Activated naive CD4-positive, alpha-beta T cell treated with anti-CD3 and anti-CD28 coated beads, Interleukin-2, amount 50 U/mL, for 24 hours (primary cell): ENCODE measurements around the gene PHF19.

Experiments
- H3K27ac Mint-ChIP-seq: one replicate; pipeline ENCODE4 v1.8.0; 2021; ENCODE audit warnings: mild to moderate bottlenecking, mixed read lengths
- H3K27me3 Mint-ChIP-seq: one replicate; pipeline ENCODE4 v1.8.0; 2021; ENCODE audit warnings: mixed read lengths
- H3K36me3 Mint-ChIP-seq: one replicate; pipeline ENCODE4 v1.8.0; 2021; ENCODE audit warnings: mixed read lengths
- H3K4me1 Mint-ChIP-seq: one replicate; pipeline ENCODE4 v1.8.0; 2021; ENCODE audit warnings: mixed read lengths
- H3K4me3 Mint-ChIP-seq: one replicate; pipeline ENCODE4 v1.8.0; 2021; ENCODE audit warnings: mild to moderate bottlenecking, mixed read lengths
- H3K9me3 Mint-ChIP-seq: one replicate; pipeline ENCODE4 v1.8.0; 2021; ENCODE audit warnings: mixed read lengths

Gene PHF19

DNA sequence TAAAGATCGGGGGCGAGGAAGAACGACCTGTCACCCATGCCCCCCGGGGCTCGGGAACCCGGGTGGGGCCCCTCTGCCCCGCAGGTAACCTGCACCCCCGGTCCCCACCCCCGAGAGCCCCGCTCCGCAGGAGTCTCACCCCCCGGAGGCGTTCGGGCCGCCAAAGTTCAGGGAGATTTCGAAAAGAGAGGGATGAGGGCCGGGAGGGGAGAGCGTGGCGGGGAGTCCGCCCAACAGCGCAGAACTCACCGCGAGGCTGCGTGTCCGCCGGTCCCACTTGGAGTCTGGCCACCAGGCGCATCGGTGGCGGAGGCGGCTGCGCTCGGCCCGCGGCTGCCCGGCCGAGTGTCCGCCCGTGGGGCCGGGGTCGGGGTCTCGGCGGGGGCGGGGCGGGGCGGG, at the start of gene PHF19:
Gene PHF19, minus strand, starts transcription at position 347 of the 399 bp plus-strand sequence. CDS start 2,447 bp downstream, outside the sequence.
- Mint-ChIP-seq H3K4me3 (peak within 1 kb of the TSS; percentile 88), H3K36me3 (peaks cover 14% of the 10 kb centered on the region)

GRCh38 chr9:120926397-120926928, 49.5 kb upstream of the PHF19 start, which contains the start of gene TRAF1:
TRAF1 (minus strand) TSS chr9:120926796; CDS start chr9:120926075, 721 bp downstream.
- peaks cover 64% of the 10 kb centered on the region for H3K4me1 Mint-ChIP-seq
- peak within 1 kb of the TSS; percentile 98 for H3K27ac Mint-ChIP-seq
- no peaks in the 10 kb centered on the region for H3K9me3 Mint-ChIP-seq
- H3K27me3 Mint-ChIP-seq = no peaks in the 10 kb centered on the region
- peak within 1 kb of the TSS; percentile 95 for H3K4me3 Mint-ChIP-seq
- peaks cover 40% of the 10 kb centered on the region for H3K36me3 Mint-ChIP-seq

More for the DNA sequence above, at the start of gene PHF19:
- Mint-ChIP-seq H3K27me3 (no peaks in the 10 kb centered on the region), H3K9me3 (no peaks in the 10 kb centered on the region), H3K27ac (peak within 1 kb of the TSS; percentile 95), H3K4me1 (peaks cover 80% of the 10 kb centered on the region)

DNA sequence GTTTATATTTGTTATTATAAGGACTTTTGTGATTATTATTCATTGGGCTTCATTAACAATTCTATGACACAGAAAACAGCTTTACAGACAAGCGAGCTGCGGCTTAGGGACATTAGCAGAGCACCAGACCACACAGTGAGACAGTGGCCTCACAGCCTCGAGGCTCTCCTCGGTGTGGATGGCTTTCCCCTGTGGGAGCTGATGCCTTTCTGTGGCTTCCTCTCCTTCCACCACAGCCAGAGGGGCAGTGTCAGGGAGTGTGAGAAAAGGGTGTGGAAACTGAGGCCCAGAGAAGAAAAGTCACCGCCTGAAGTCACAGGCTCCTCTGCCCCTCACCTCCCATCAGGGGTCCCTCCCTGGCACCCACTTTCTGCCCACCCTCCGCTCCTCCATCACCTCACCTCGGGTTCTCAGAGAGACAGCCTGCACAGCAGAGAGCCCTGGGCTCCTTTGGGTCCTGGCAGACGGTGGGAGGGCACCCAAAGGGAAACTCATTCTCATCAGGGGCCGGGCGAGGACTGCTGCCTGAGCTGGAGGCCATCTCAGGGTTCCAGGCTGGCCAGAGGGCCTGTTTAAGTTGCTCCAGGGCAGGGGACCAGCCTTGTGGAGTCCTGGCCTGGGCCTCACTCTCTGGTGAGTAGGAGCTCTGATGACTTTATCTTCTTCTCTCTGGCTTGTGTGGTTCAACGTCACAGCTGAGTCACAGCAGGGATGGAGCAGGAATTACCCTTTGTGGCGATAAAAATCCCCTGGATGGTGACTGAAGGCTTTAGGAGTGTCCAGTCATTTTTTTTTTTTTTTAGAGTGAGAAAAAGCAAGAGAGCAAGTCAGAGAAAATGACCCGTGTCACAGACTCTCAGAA, 48.8 kb upstream of the PHF19 start:
- Mint-ChIP-seq H3K4me3 (peak overlapping the region; percentile 95), H3K36me3 (peaks cover 44% of the 10 kb centered on the region), H3K9me3 (no peaks in the 10 kb centered on the region), H3K27ac (peak overlapping the region; percentile 98), H3K27me3 (no peaks in the 10 kb centered on the region), H3K4me1 (peaks cover 62% of the 10 kb centered on the region)

DNA sequence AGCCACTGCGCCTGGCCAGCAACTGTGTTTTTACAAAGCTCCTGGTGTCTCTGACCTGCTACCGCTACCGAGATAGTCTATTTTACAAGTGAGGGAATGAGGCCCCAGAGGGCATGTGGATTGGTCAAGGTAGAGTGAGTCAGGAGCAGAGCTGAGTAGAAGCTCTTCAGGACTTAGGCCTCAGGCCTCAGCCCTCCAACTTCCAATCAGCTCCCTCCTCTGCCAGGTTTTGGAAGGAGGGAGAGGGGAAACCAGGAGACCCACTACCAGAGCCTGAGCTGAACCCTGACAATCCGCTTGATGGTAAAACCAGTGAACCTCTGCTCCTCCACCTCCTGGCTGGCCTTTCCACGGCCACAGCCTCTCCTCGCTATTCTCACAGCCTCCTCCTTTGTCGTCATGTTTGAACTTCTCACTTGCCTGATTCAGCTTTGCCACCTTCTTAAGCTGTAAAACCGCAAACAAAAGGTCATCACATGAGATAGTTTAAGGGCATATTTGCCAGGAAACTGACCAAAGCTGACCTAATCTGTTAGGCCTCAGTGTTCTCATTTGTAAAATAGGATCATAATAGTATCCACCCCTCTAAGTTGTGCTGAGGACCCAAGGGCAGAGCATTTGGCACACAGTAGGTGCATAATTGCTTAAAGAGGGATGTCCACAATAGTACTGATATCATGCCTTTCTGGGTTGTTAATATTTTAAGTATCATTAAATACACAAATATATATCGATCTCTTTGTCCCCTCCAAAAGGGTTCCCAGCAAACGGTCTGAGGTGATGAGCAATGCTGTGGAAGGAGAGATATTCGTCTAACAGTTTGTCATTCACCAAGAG, 47.9 kb upstream of the PHF19 start:
- H3K4me3 Mint-ChIP-seq = peak overlapping the region; percentile 95
- peak overlapping the region; percentile 98 for H3K27ac Mint-ChIP-seq
- no peaks in the 10 kb centered on the region for H3K27me3 Mint-ChIP-seq
- H3K4me1 Mint-ChIP-seq = peaks cover 63% of the 10 kb centered on the region
- peaks cover 51% of the 10 kb centered on the region for H3K36me3 Mint-ChIP-seq
- no peaks in the 10 kb centered on the region for H3K9me3 Mint-ChIP-seq

- Mint-ChIP-seq H3K4me1 (peaks cover 65% of the 10 kb centered on the region), H3K9me3 (no peaks in the 10 kb centered on the region), H3K27ac (peak overlapping the region; percentile 98), H3K36me3 (peaks cover 58% of the 10 kb centered on the region), H3K4me3 (peak overlapping the region; percentile 95), H3K27me3 (no peaks in the 10 kb centered on the region)
Observed at GRCh38 chr9:120923620-120924328, 46.8 kb upstream of the PHF19 start.

GRCh38 chr9:120922404-120923195, 45.6 kb upstream of the PHF19 start:
- Mint-ChIP-seq H3K4me1 (peaks cover 64% of the 10 kb centered on the region), H3K36me3 (peaks cover 61% of the 10 kb centered on the region), H3K4me3 (peak overlapping the region; percentile 95), H3K27ac (peak overlapping the region; percentile 87), H3K9me3 (no peaks in the 10 kb centered on the region), H3K27me3 (no peaks in the 10 kb centered on the region)

- Mint-ChIP-seq H3K27me3 (no peaks in the 10 kb centered on the region), H3K36me3 (peaks cover 70% of the 10 kb centered on the region), H3K4me3 (peak overlapping the region; percentile 95), H3K4me1 (peaks cover 64% of the 10 kb centered on the region), H3K27ac (peak overlapping the region; percentile 87), H3K9me3 (no peaks in the 10 kb centered on the region)
Observed at GRCh38 chr9:120921661-120922181, 44.7 kb upstream of the PHF19 start.

GRCh38 chr9:120920806-120921178, 43.8 kb upstream of the PHF19 start:
- no peaks in the 10 kb centered on the region for H3K9me3 Mint-ChIP-seq
- H3K36me3 Mint-ChIP-seq = peaks cover 72% of the 10 kb centered on the region
- no peaks in the 10 kb centered on the region for H3K27me3 Mint-ChIP-seq
- peaks cover 68% of the 10 kb centered on the region for H3K4me1 Mint-ChIP-seq
- H3K4me3 Mint-ChIP-seq = peak overlapping the region; percentile 95
- peak overlapping the region; percentile 87 for H3K27ac Mint-ChIP-seq

DNA sequence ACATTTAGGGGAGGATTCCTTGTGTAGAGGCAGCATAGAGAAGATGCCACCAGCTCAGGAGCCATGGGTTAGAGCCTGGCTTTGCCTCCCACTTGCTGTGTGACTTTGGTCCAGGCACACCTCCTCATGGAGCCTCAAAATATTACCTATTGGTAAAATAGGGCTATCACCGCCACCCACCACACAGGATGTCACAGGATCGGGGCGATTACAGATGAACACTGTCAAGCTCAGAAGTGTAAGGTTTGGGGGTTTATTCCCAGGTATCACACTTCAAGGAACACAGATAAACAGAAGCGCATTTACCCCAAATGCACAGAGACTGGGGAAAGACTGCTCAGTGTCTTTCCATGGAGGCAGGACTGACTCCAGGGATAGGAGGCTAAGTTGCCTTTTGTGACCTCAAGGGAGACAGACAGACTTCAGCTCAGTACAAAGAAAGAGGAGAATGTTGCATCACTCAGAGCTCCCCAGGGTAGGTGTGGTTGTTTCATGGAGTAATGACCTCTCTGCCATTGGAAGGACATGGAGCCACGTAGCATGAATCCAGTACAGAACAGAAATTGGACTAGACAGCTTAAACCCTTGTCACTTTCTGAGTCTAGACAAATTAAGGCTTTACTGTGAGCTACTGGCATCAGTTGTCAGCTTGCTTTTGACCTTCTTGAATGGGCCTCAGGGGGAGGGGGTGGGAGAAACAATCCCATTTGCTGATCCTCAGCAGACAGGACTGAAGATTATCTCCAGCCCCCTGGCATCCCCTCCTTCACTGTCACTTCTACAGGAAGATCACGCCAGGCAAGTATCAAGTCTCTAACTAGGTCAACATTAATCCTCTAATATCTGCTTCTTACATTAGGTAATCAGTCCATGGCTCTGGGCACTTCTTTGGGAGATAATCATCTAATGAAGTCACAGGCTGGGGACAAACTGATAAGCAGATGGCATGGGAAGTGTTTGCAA, 43.1 kb upstream of the PHF19 start:
- H3K27me3 Mint-ChIP-seq = no peaks in the 10 kb centered on the region
- peak overlapping the region; percentile 95 for H3K4me3 Mint-ChIP-seq
- H3K4me1 Mint-ChIP-seq = peaks cover 69% of the 10 kb centered on the region
- peaks cover 71% of the 10 kb centered on the region for H3K36me3 Mint-ChIP-seq
- peak overlapping the region; percentile 82 for H3K27ac Mint-ChIP-seq
- no peaks in the 10 kb centered on the region for H3K9me3 Mint-ChIP-seq

DNA sequence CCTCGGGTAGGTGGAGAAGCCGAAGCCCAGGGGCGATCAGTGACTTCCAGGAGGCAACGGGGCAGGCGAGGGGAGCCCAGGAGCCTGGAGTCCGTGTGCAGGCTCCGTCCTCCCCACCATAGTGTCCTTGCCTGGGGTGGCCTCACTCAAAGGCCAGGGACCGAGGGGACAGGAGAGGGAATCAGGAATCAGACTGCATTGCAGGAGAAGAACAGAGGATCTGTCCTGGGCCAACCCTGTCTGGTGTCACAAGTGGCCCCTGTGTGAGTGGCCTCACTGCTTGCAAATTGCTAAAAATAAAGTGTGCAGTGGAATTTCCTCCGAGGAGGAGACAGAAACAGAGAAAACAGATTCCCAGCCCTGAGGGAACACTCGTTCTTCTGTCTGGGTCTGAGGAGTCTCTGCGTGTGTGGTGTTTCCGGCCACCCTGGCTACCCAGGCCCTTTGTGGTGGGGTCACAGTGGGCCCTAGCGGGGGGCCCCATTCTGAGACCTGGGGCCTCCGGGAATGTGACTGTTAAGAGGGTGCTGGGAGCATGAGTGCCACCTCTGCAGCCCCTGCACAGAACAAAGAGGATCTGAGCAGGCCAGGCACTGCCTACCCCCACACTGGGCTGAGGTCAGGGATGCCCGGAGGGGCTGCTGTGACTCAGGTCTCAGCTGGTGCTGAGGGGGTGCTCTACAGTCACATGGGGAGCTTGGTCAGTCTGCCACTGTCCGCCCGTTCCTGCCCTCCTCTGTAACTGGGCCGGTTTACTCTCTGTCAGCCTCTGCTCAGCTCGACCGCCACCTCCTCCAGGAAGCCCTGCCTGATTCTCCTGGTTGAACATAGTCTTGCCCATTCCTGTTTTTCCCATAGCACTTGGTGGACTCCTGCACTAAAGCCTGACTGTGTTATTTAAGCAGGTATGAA, 42.2 kb upstream of the PHF19 start:
- H3K27ac Mint-ChIP-seq = peak overlapping the region; percentile 82
- peaks cover 70% of the 10 kb centered on the region for H3K36me3 Mint-ChIP-seq
- H3K4me1 Mint-ChIP-seq = peaks cover 77% of the 10 kb centered on the region
- peak overlapping the region; percentile 95 for H3K4me3 Mint-ChIP-seq
- H3K9me3 Mint-ChIP-seq = no peaks in the 10 kb centered on the region
- no peaks in the 10 kb centered on the region for H3K27me3 Mint-ChIP-seq

GRCh38 chr9:120917929-120918762, 41.2 kb upstream of the PHF19 start:
- Mint-ChIP-seq H3K4me3 (peak overlapping the region; percentile 95), H3K36me3 (peaks cover 65% of the 10 kb centered on the region), H3K4me1 (peaks cover 82% of the 10 kb centered on the region), H3K27me3 (no peaks in the 10 kb centered on the region), H3K27ac (peak overlapping the region; percentile 77), H3K9me3 (no peaks in the 10 kb centered on the region)
